HCT116 (cell line): ENCODE results near the gene EEF1G. TPM values are rescaled to one million over a fixed set of nuclear protein-coding genes. Genes with fewer than 3 reads are reported as not detected.

Experiments used
- ATAC-seq: fragments of 200-7000 bp; cut with Tn5 transposase; 2 replicates; pipeline ENCODE4 v1.9.1; 2020; ENCODE audit warnings: mild to moderate bottlenecking, moderate library complexity
- BruUV-seq: library from RNA; stranded (reverse); fragments of 400-500 nt; replicated peaks from 2 replicates; lab custom pipeline; 2021; lab: Mats Ljungman, UMichigan
- CTCF ChIA-PET: fragments of 300-600 bp; sonication (Branson Sonifier 250); formaldehyde crosslinking; loops from one replicate; lab custom pipeline; 2021; ENCODE audit warnings: antibody characterized with exemption; lab: Charles Lee
- POLR2A ChIA-PET: fragments of 300-600, 350-600 bp; sonication (Branson Sonifier 250); formaldehyde crosslinking; loops from one replicate; lab custom pipeline; 2021; ENCODE audit warnings: antibody characterized with exemption; lab: Charles Lee
- RAD21 ChIA-PET, 2 experiments: fragments of 300-600 bp; sonication (Branson Sonifier 250); formaldehyde crosslinking; loops; one replicate each; lab custom pipeline; 2023; ENCODE audit warnings: low total read pairs in 2 of 2; ENCODE audit not compliant: uncharacterized antibody in 2 of 2, unreplicated experiment in 2 of 2, low non-redundant PET in 1 of 2; lab: Charles Lee
- DNase-seq: peaks from one replicate; pipeline ENCODE4 v3.0.0-alpha.2; 2010; ENCODE audit warnings: low read depth, low spot score
- H2AFZ ChIP-seq: fragments of 200-600 bp; shearing (Covaris generic), sonication (generic); 2 replicates; pipeline ENCODE4 v1.6.1; 2017; ENCODE audit warnings: low read depth, mixed run types, mixed read lengths, antibody characterized with exemption, low read length; ENCODE audit not compliant: poor library complexity, severe bottlenecking
- H3K27ac ChIP-seq: 2 replicates; pipeline ENCODE4 v1.5.1; 2012; ENCODE audit warnings: low read depth, low read length
- H3K27me3 ChIP-seq: fragments of 200-600 bp; sonication (generic); 2 replicates; pipeline ENCODE4 v1.6.1; 2016; ENCODE audit warnings: mixed run types, low read length, mixed read lengths; ENCODE audit not compliant: insufficient read depth
- H3K36me3 ChIP-seq, 2 experiments: fragments of 200-500 bp in 1 of 2; fragments of 200-600 bp in 1 of 2; sonication (Bioruptor generic) in 1 of 2; sonication (generic) in 1 of 2; 2 replicates each; pipeline versions ENCODE4 v1.5.1 to v1.6.1; 2014 to 2016; ENCODE audit warnings: low read length in 2 of 2, inconsistent platforms in 1 of 2, mixed read lengths in 1 of 2, mixed run types in 1 of 2; ENCODE audit not compliant: insufficient read depth in 2 of 2, control insufficient read depth in 1 of 2
- H3K4me1 ChIP-seq, 2 experiments: fragments of 200-600 bp in 1 of 2; sonication (generic) in 1 of 2; 2 replicates each; pipeline versions ENCODE4 v1.5.1 to v1.6.1; 2012 to 2017; ENCODE audit warnings: low read length in 2 of 2, inconsistent platforms in 1 of 2, mild to moderate bottlenecking in 1 of 2, mixed read lengths in 1 of 2, mixed run types in 1 of 2, moderate library complexity in 1 of 2; ENCODE audit not compliant: insufficient read depth in 2 of 2, control insufficient read depth in 1 of 2
- H3K4me2 ChIP-seq: fragments of 200-600 bp; sonication (generic); 2 replicates; pipeline ENCODE4 v1.6.1; 2017; ENCODE audit warnings: mixed run types, low read length, mixed read lengths
- H3K4me3 ChIP-seq, 2 experiments: fragments of 200-600 bp in 1 of 2; sonication (generic) in 1 of 2; replicated peaks in 1 of 2; 2 replicates each; pipeline ENCODE4 v1.5.1; 2011 to 2016; ENCODE audit warnings: low read length in 2 of 2, control low read depth in 1 of 2, low read depth in 1 of 2, mild to moderate bottlenecking in 1 of 2, mixed read lengths in 1 of 2, mixed run types in 1 of 2
- H3K79me2 ChIP-seq: fragments of 200-600 bp; sonication (generic); 2 replicates; pipeline ENCODE4 v1.6.1; 2017; ENCODE audit warnings: mild to moderate bottlenecking, mixed run types, low read length, moderate library complexity, mixed read lengths; ENCODE audit not compliant: insufficient read depth
- H3K9ac ChIP-seq: fragments of 200-600 bp; sonication (generic); 2 replicates; pipeline ENCODE4 v1.6.1; 2016; ENCODE audit warnings: low read length, mixed read lengths
- H3K9me2 ChIP-seq: fragments of 200-600 bp; sonication (generic), shearing (Covaris generic); 2 replicates; pipeline ENCODE4 v1.6.1; 2017; ENCODE audit warnings: mixed run types, mild to moderate bottlenecking, moderate library complexity; ENCODE audit not compliant: insufficient read depth
- H3K9me3 ChIP-seq, 2 experiments: fragments of 200-500 bp in 1 of 2; fragments of 200-600 bp in 1 of 2; sonication (Bioruptor generic) in 1 of 2; sonication (generic) in 1 of 2; 2 replicates each; pipeline ENCODE4 v1.6.1; 2014 to 2017; ENCODE audit warnings: low read length in 2 of 2, mixed read lengths in 2 of 2, inconsistent platforms in 1 of 2, low read depth in 1 of 2, mild to moderate bottlenecking in 1 of 2, mixed run types in 1 of 2, moderate library complexity in 1 of 2; ENCODE audit not compliant: control insufficient read depth in 1 of 2, insufficient read depth in 1 of 2
- H4K20me1 ChIP-seq: fragments of 200-600 bp; sonication (generic), shearing (Covaris generic); 2 replicates; pipeline ENCODE4 v1.6.1; 2017; ENCODE audit warnings: mixed run types, mild to moderate bottlenecking, moderate library complexity; ENCODE audit not compliant: insufficient read depth
- CBX3 ChIP-seq: IDR thresholded peaks from 2 replicates; pipeline ENCODE4 v1.6.1; 2012; ENCODE audit warnings: low read depth
- CEBPB ChIP-seq: IDR thresholded peaks from 2 replicates; pipeline ENCODE4 v1.6.1; 2012; ENCODE audit warnings: low read depth
- EGR1 ChIP-seq: IDR thresholded peaks from 2 replicates; pipeline ENCODE4 v1.6.1; 2012; ENCODE audit warnings: low read depth
- EZH2 ChIP-seq: fragments of 200-600 bp; sonication (generic); IDR thresholded peaks from 2 replicates; pipeline ENCODE4 v1.6.1; 2017; ENCODE audit warnings: antibody characterized with exemption, mixed run types
- EZH2phosphoT487 ChIP-seq: fragments of 200-600 bp; IDR thresholded peaks from 2 replicates; pipeline ENCODE4 v1.6.1; 2018; ENCODE audit warnings: antibody characterized with exemption, borderline replicate concordance
- FOSL1 ChIP-seq: IDR thresholded peaks from 2 replicates; pipeline ENCODE4 v1.6.1; 2012; ENCODE audit warnings: low read depth
- JUND ChIP-seq: IDR thresholded peaks from 2 replicates; pipeline ENCODE4 v1.6.1; 2012
- MAX ChIP-seq: IDR thresholded peaks from 2 replicates; pipeline ENCODE4 v1.6.1; 2012
- POLR2AphosphoS5 ChIP-seq: IDR thresholded peaks from 2 replicates; pipeline ENCODE4 v1.6.1; 2011; ENCODE audit warnings: mild to moderate bottlenecking, low read depth, low read length, moderate library complexity
- RAD21 ChIP-seq: IDR thresholded peaks from 2 replicates; pipeline ENCODE4 v1.6.1; 2012; ENCODE audit warnings: low read depth, mild to moderate bottlenecking
- SIN3A ChIP-seq: IDR thresholded peaks from 2 replicates; pipeline ENCODE4 v1.6.1; 2012; ENCODE audit warnings: low read depth
- SRF ChIP-seq: IDR thresholded peaks from 2 replicates; pipeline ENCODE4 v1.6.1; 2012; ENCODE audit warnings: low read depth
- TCF7L2 ChIP-seq: IDR thresholded peaks from 2 replicates; pipeline ENCODE4 v1.7.0; 2011; ENCODE audit warnings: borderline replicate concordance, inconsistent platforms; ENCODE audit not compliant: insufficient read depth, insufficient read length; ENCODE audit errors: extremely low read depth
- YY1 ChIP-seq: IDR thresholded peaks from 2 replicates; pipeline ENCODE4 v1.6.1; 2011; ENCODE audit warnings: low read length, low read depth, moderate library complexity, mild to moderate bottlenecking; ENCODE audit not compliant: insufficient replicate concordance; ENCODE audit errors: extremely low read depth
- ZBTB33 ChIP-seq: IDR thresholded peaks from 2 replicates; pipeline ENCODE4 v1.6.1; 2011; ENCODE audit warnings: mild to moderate bottlenecking, low read length, moderate library complexity; ENCODE audit not compliant: insufficient replicate concordance; ENCODE audit errors: extremely low read depth
- intact Hi-C: fragments of 100-400 bp; cut with micrococcal nuclease; formaldehyde crosslinking; loops from 2 replicates; pipeline ENCODE4 v1.10.0; 2022
- total RNA-seq: library from RNA; stranded (reverse); gene quantifications from one replicate; pipeline ENCODE4 v1.2.1, GENCODE V29; 2021; ENCODE audit not compliant: unreplicated experiment
- TF ChIP-seq, protein P1 (sequence below): IDR thresholded peaks from 2 replicates; pipeline ENCODE4 v1.6.1; 2012; ENCODE audit warnings: low read depth
- TF ChIP-seq, protein P2 (sequence below): IDR thresholded peaks from 2 replicates; pipeline ENCODE4 v1.6.1; 2012
- TF ChIP-seq, protein P3 (sequence below), 3 experiments: fragments of 200-600 bp in 1 of 3; sonication (generic) in 1 of 3; IDR thresholded peaks in 2 of 3; conservative IDR thresholded peaks in 1 of 3; 2 replicates each; pipeline ENCODE4 v1.5.1; 2012 to 2017; ENCODE audit warnings: low read depth in 2 of 3, low read length in 2 of 3, antibody characterized with exemption in 1 of 3, borderline replicate concordance in 1 of 3, control low read depth in 1 of 3, mild to moderate bottlenecking in 1 of 3, mixed read lengths in 1 of 3, mixed run types in 1 of 3, moderate library complexity in 1 of 3; ENCODE audit not compliant: insufficient read depth in 1 of 3

EEF1G gene
- total RNA-seq, 1 experiment from 2014 or later = 1,901 TPM

GRCh38 chr11:62592146-62592815, 18.6 kb upstream of the EEF1G start:
- intact Hi-C loops = loop anchor here (5.0 kb wide), 2 partner anchors 60 to 80 kb away; partner anchors contain the start of genes INTS5, LBHD1 and UQCC3
- Histone ChIP-seq H3K9me2 (no peaks in the 10 kb centered on the region), H3K9ac (peak overlapping the region; percentile 88), H3K4me1 (peaks cover 21 to 36% of the 10 kb centered on the region in 2 experiments), H3K79me2 (peaks cover 60% of the 10 kb centered on the region), H3K36me3 (peaks cover 41 to 53% of the 10 kb centered on the region in 2 experiments), H2AFZ (no peak overlapping the region), H3K4me2 (peak overlapping the region; percentile 86), H3K4me3 (peak overlapping the region; percentile 53 to 78), H3K27me3 (no peaks in the 10 kb centered on the region), H3K9me3 (no peaks in the 10 kb centered on the region), H3K27ac (peak overlapping the region; percentile 74), H4K20me1 (no peaks in the 10 kb centered on the region)
- ChIA-PET POLR2A (interaction anchor here (0.8 to 3.6 kb wide), 29 partner anchors 10 to 264 kb away, joined by 3 to 52 read pairs (median 5); partner anchors contain the start of genes B3GAT3, C11orf98, CSKMT and EEF1G), RAD21 (interaction anchor here (0.5 to 1.3 kb wide), 3 partner anchors 7 to 19 kb away, joined by 4 to 5 read pairs (median 4); partner anchors contain the start of gene MTA2 (in 1 of the 2)), CTCF (interaction anchor here (0.8 to 2.9 kb wide), 15 partner anchors 8 to 199 kb away, joined by 3 to 20 read pairs (median 4); partner anchors contain the start of genes B3GAT3, C11orf98, CSKMT and EEF1G)
- no peak for ATAC-seq
- TF ChIP-seq RAD21 (no peak), POLR2AphosphoS5 (no peak; the same call in 1 of the 2 replicates), YY1 (no peak), SIN3A (no peak), EGR1 (no peak), JUND (no peak), FOSL1 (no peak), MAX (no peak), CEBPB (no peak), SRF (no peak), EZH2 (no peak), ZBTB33 (no peak), CBX3 (no peak), EZH2phosphoT487 (no peak), TCF7L2 (no peak)
- TF ChIP-seq, protein P1, sequence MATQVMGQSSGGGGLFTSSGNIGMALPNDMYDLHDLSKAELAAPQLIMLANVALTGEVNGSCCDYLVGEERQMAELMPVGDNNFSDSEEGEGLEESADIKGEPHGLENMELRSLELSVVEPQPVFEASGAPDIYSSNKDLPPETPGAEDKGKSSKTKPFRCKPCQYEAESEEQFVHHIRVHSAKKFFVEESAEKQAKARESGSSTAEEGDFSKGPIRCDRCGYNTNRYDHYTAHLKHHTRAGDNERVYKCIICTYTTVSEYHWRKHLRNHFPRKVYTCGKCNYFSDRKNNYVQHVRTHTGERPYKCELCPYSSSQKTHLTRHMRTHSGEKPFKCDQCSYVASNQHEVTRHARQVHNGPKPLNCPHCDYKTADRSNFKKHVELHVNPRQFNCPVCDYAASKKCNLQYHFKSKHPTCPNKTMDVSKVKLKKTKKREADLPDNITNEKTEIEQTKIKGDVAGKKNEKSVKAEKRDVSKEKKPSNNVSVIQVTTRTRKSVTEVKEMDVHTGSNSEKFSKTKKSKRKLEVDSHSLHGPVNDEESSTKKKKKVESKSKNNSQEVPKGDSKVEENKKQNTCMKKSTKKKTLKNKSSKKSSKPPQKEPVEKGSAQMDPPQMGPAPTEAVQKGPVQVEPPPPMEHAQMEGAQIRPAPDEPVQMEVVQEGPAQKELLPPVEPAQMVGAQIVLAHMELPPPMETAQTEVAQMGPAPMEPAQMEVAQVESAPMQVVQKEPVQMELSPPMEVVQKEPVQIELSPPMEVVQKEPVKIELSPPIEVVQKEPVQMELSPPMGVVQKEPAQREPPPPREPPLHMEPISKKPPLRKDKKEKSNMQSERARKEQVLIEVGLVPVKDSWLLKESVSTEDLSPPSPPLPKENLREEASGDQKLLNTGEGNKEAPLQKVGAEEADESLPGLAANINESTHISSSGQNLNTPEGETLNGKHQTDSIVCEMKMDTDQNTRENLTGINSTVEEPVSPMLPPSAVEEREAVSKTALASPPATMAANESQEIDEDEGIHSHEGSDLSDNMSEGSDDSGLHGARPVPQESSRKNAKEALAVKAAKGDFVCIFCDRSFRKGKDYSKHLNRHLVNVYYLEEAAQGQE = no peak
- TF ChIP-seq, protein P2, sequence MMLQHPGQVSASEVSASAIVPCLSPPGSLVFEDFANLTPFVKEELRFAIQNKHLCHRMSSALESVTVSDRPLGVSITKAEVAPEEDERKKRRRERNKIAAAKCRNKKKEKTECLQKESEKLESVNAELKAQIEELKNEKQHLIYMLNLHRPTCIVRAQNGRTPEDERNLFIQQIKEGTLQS = no peak
- TF ChIP-seq, protein P3, sequence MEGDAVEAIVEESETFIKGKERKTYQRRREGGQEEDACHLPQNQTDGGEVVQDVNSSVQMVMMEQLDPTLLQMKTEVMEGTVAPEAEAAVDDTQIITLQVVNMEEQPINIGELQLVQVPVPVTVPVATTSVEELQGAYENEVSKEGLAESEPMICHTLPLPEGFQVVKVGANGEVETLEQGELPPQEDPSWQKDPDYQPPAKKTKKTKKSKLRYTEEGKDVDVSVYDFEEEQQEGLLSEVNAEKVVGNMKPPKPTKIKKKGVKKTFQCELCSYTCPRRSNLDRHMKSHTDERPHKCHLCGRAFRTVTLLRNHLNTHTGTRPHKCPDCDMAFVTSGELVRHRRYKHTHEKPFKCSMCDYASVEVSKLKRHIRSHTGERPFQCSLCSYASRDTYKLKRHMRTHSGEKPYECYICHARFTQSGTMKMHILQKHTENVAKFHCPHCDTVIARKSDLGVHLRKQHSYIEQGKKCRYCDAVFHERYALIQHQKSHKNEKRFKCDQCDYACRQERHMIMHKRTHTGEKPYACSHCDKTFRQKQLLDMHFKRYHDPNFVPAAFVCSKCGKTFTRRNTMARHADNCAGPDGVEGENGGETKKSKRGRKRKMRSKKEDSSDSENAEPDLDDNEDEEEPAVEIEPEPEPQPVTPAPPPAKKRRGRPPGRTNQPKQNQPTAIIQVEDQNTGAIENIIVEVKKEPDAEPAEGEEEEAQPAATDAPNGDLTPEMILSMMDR (IDR thresholded peaks at IDR 0.05 in 2 of 3, conservative IDR thresholded peaks at IDR 0.05 in 1 of 3; ENCODE audit: borderline replicate concordance in 1 of 3, insufficient read depth in 1 of 3, low read depth in 2 of 3, low read length in 2 of 3) = no peak
- DNase-seq = no peak
- TSS peak; percentile 100 for BruUV-seq
